B cell (primary cell): ENCODE measurements around the gene CTTNBP2NL. TPM values are rescaled to one million over a fixed set of nuclear protein-coding genes. Genes with fewer than 3 reads are reported as not detected.
"Not testable (repeated sequence)": the region's sequence is repeated elsewhere in the genome, so short reads cannot be mapped to it uniquely, and the experiment has no call there.

ENCODE experiments used
- ATAC-seq: fragments of 200-7000 bp; cut with Tn5 transposase; one replicate; pipeline ENCODE4 v1.10.0; 2021; ENCODE audit warnings: low read depth, mild to moderate bottlenecking, moderate number of reproducible peaks, moderate library complexity
- CTCF ChIA-PET: fragments of 350-600 bp; sonication (Branson Sonifier 250); formaldehyde crosslinking; loops from one replicate; lab custom pipeline; 2021; ENCODE audit warnings: antibody characterized with exemption, inconsistent platforms; lab: Charles Lee
- POLR2A ChIA-PET: fragments of 350-600 bp; sonication (Branson Sonifier 250); formaldehyde crosslinking; loops from one replicate; lab custom pipeline; 2021; ENCODE audit warnings: antibody characterized with exemption; lab: Charles Lee
- DNase-seq: peaks from one replicate; pipeline ENCODE4 v3.0.0; 2013
- H2AFZ ChIP-seq: 2 replicates; pipeline ENCODE4 v1.6.1; 2012; ENCODE audit warnings: mild to moderate bottlenecking, low read depth, low read length; ENCODE audit not compliant: insufficient read depth, poor library complexity, severe bottlenecking
- H3K27ac ChIP-seq, 2 donors: 1 replicate in 1 of 2; 2 replicates in 1 of 2; pipeline ENCODE4 v1.5.1; 2012 to 2013; ENCODE audit warnings: low read length in 2 of 2, mild to moderate bottlenecking in 2 of 2, moderate library complexity in 1 of 2
- H3K27me3 ChIP-seq, 4 experiments: fragments of 200-600 bp in 1 of 4; sonication (generic) in 1 of 4; replicated peaks in 1 of 4; 1 replicate in 2 of 4; 2 replicates in 2 of 4; pipeline versions ENCODE4 v1.6.1 to v1.7.0; 2013 to 2016; ENCODE audit warnings: low read length in 3 of 4, mild to moderate bottlenecking in 2 of 4, mixed read lengths in 1 of 4, moderate library complexity in 1 of 4; ENCODE audit not compliant: insufficient read depth in 4 of 4, control insufficient read depth in 3 of 4; ENCODE audit errors: control extremely low read depth in 1 of 4
- H3K36me3 ChIP-seq, 2 experiments: replicated peaks in 1 of 2; 1 replicate in 1 of 2; 2 replicates in 1 of 2; pipeline versions ENCODE4 v1.6.1 to v1.7.1; 2013; ENCODE audit warnings: low read length in 1 of 2; ENCODE audit not compliant: insufficient read depth in 2 of 2, control insufficient read depth in 1 of 2; ENCODE audit errors: control extremely low read depth in 1 of 2, extremely low read depth in 1 of 2
- H3K4me1 ChIP-seq, 2 donors: fragments of 200-600 bp in 1 of 2; sonication (generic) in 1 of 2; 1 replicate in 1 of 2; 2 replicates in 1 of 2; pipeline versions ENCODE4 v1.5.1 to v1.6.1; 2013 to 2017; ENCODE audit warnings: low read length in 2 of 2; ENCODE audit not compliant: control insufficient read depth in 2 of 2, insufficient read depth in 2 of 2
- H3K4me2 ChIP-seq: replicated peaks from 2 replicates; pipeline ENCODE3; 2012; ENCODE audit warnings: mild to moderate bottlenecking, low read depth, low read length; ENCODE audit not compliant: poor library complexity, severe bottlenecking
- H3K4me3 ChIP-seq, 5 experiments: fragments of 200-600 bp in 1 of 5; sonication (generic) in 1 of 5; 1 replicate in 3 of 5; 2 replicates in 2 of 5; pipeline versions ENCODE4 v1.5.1 to v1.7.0; 2011 to 2016; ENCODE audit warnings: low read length in 4 of 5, mild to moderate bottlenecking in 4 of 5, low read depth in 2 of 5, control low read depth in 1 of 5, moderate library complexity in 1 of 5; ENCODE audit not compliant: insufficient read depth in 1 of 5; ENCODE audit errors: control extremely low read depth in 1 of 5, extremely low read depth in 1 of 5
- H3K79me2 ChIP-seq: fragments of 200-600 bp; sonication (generic); one replicate; pipeline ENCODE4 v1.6.0; 2016; ENCODE audit warnings: low read length; ENCODE audit not compliant: control insufficient read depth, insufficient read depth
- H3K9ac ChIP-seq: fragments of 200-600 bp; sonication (generic); 2 replicates; pipeline ENCODE4 v1.6.1; 2017; ENCODE audit warnings: mild to moderate bottlenecking, low read length, moderate library complexity
- H3K9me3 ChIP-seq, 3 donors: one replicate each; pipeline versions ENCODE4 v1.6.1 to v1.7.1; 2013; ENCODE audit warnings: low read length in 2 of 3; ENCODE audit not compliant: control insufficient read depth in 2 of 3, insufficient read depth in 1 of 3; ENCODE audit errors: control extremely low read depth in 1 of 3
- H4K20me1 ChIP-seq: 2 replicates; pipeline ENCODE4 v1.6.0; 2012; ENCODE audit warnings: mild to moderate bottlenecking, low read length; ENCODE audit not compliant: insufficient read depth, control insufficient read depth, poor library complexity, severe bottlenecking
- H3K27ac Mint-ChIP-seq: one replicate; pipeline ENCODE4 v1.8.0; 2021; ENCODE audit warnings: mixed read lengths
- H3K27me3 Mint-ChIP-seq: one replicate; pipeline ENCODE4 v1.8.0; 2021; ENCODE audit warnings: mixed read lengths
- H3K4me1 Mint-ChIP-seq: one replicate; pipeline ENCODE4 v1.8.0; 2021; ENCODE audit warnings: mixed read lengths
- H3K4me3 Mint-ChIP-seq: one replicate; pipeline ENCODE4 v1.8.0; 2021; ENCODE audit warnings: mixed read lengths
- H3K9me3 Mint-ChIP-seq: one replicate; pipeline ENCODE4 v1.8.0; 2022; ENCODE audit warnings: mixed read lengths; ENCODE audit not compliant: insufficient read depth
- EZH2 ChIP-seq: IDR thresholded peaks from 2 replicates; pipeline ENCODE4 v1.6.1; 2012; ENCODE audit warnings: borderline replicate concordance, low read depth, mild to moderate bottlenecking, moderate library complexity, low read length; ENCODE audit not compliant: insufficient read depth, poor library complexity, severe bottlenecking
- WGBS: methylation state at CpG from one replicate; pipeline ENCODE4 v1.1.5; 2013; ENCODE audit warnings: missing lambda C conversion rate; ENCODE audit not compliant: insufficient coverage; 5-methylcytosine and 5-hydroxymethylcytosine counted together
- intact Hi-C: fragments of 100-400 bp; cut with micrococcal nuclease; formaldehyde crosslinking; loops from one replicate; pipeline ENCODE4 v1.10.0; 2022
- polyA plus RNA-seq: library from polyadenylated mRNA; depleted of rRNA; stranded (reverse); fragments of >200 nt; gene quantifications from 2 replicates; pipeline ENCODE4 v1.2.3, GENCODE V29; 2012
- total RNA-seq, 2 donors: library from RNA; stranded (reverse); fragments of 120-200 nt in 1 of 2; gene quantifications; 1 replicate in 1 of 2; 2 replicates in 1 of 2; pipeline versions ENCODE4 v1.2.3 to v1.2.4, GENCODE V29; 2013 to 2022
- TF ChIP-seq, protein P1 (sequence below): fragments of 200-600 bp; IDR thresholded peaks from one replicate; pipeline ENCODE4 v1.8.0; 2022; ENCODE audit warnings: antibody characterized with exemption, mild to moderate bottlenecking

Gene CTTNBP2NL
- total and polyA plus RNA-seq, 2 donors (not counting 1 experiment from before 2014, with no cell fraction given) = 0.46 to 28.9 TPM

DNA sequence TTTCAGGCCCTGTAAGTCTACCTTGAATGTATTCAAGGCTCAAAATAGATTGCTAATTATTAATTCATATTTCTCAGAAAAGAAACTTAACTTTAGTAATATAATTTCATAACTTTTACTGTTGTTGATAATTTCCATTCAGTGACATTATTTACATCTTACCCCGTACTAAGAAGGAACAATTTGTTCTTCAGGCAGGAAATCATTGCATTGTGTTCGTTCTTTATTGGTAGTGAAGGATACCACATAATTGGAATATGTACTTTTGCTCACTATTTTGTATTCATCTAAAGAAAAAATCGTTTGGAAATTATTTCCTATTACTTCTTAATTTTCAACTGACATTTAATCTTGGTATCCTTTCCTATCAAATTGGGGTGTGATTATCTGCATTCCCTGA, 39.4 kb downstream of the CTTNBP2NL start:
- no peak for ATAC-seq
- no peaks in the 10 kb centered on the region for H3K27me3 Mint-ChIP-seq
- no peak overlapping the region for H3K4me3 ChIP-seq
- no CpG with 5 or more reads among the region's 3 CpGs for WGBS
- H3K79me2 ChIP-seq = no peaks in the 10 kb centered on the region
- intact Hi-C loops = no loop called here
- no peaks in the 10 kb centered on the region for H4K20me1 ChIP-seq
- POLR2A ChIA-PET = no interaction called here
- no peaks in the 10 kb centered on the region for H3K36me3 ChIP-seq
- H2AFZ ChIP-seq = no peak overlapping the region
- no peaks in the 10 kb centered on the region for H3K9me3 Mint-ChIP-seq
- peaks cover 0 to 7% of the 10 kb centered on the region in 2 donors for H3K4me1 ChIP-seq
- peaks cover 7% of the 10 kb centered on the region for H3K4me1 Mint-ChIP-seq
- DNase-seq = no peak
- CTCF ChIA-PET = no interaction called here
- no peak overlapping the region for H3K9ac ChIP-seq
- TF ChIP-seq, protein P1, sequence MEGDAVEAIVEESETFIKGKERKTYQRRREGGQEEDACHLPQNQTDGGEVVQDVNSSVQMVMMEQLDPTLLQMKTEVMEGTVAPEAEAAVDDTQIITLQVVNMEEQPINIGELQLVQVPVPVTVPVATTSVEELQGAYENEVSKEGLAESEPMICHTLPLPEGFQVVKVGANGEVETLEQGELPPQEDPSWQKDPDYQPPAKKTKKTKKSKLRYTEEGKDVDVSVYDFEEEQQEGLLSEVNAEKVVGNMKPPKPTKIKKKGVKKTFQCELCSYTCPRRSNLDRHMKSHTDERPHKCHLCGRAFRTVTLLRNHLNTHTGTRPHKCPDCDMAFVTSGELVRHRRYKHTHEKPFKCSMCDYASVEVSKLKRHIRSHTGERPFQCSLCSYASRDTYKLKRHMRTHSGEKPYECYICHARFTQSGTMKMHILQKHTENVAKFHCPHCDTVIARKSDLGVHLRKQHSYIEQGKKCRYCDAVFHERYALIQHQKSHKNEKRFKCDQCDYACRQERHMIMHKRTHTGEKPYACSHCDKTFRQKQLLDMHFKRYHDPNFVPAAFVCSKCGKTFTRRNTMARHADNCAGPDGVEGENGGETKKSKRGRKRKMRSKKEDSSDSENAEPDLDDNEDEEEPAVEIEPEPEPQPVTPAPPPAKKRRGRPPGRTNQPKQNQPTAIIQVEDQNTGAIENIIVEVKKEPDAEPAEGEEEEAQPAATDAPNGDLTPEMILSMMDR = no peak
- no peak for TF ChIP-seq EZH2
- H3K4me3 Mint-ChIP-seq = no peak overlapping the region
- no peaks in the 10 kb centered on the region for H3K27me3 ChIP-seq
- no peak overlapping the region for H3K4me2 ChIP-seq
- no peak overlapping the region for H3K27ac Mint-ChIP-seq
- H3K9me3 ChIP-seq = no peaks in the 10 kb centered on the region
- H3K27ac ChIP-seq = no peak overlapping the region

DNA sequence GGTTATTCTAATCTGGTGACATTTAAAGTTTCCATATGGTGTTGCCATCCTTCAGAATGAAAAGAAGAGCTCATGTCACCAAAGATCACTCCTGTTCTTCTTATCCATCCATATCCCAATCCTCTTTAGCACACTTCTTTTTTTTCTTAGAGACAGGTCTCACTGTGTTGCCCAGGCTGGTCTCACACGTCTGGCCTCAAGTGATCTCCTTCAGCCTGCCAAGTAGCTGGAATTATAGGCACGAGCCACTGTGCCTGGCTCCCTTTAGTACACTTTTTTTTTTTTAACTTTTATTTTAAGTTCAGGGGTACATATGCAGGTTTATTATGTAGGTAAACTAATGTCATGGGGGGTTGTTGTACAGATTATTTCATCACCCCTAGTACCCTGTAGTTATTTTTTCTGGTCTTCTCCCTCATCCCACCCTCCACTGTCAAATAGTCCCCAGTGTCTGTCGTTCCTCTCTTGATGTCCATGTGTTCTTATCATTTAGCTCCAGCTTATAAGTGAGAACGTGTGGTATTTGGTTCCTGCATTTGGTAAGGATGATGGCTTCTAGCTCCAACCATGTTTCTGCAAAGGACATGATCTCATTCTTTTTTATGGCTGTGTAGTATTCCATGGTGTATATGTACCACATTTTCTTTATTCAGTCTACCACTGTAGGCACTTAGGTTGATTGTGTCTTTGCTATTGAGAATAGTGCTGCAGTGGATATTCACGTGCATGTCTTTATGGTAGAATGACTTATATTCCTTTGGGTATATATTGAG, 40.6 kb downstream of the CTTNBP2NL start:
- no CpG with 5 or more reads among the region's 5 CpGs for WGBS
- no peaks in the 10 kb centered on the region for H3K4me1 Mint-ChIP-seq
- H3K27me3 Mint-ChIP-seq = no peaks in the 10 kb centered on the region
- Histone ChIP-seq H3K9ac (no peak overlapping the region), H3K9me3 (no peaks in the 10 kb centered on the region), H3K79me2 (no peaks in the 10 kb centered on the region), H3K36me3 (no peaks in the 10 kb centered on the region), H3K27ac (no peak overlapping the region), H4K20me1 (no peaks in the 10 kb centered on the region), H2AFZ (no peak overlapping the region), H3K4me3 (no peak overlapping the region), H3K4me1 (no peaks in the 10 kb centered on the region), H3K4me2 (no peak overlapping the region), H3K27me3 (no peaks in the 10 kb centered on the region)
- TF ChIP-seq EZH2 = no peak
- TF ChIP-seq, protein P1 = no peak
- intact Hi-C loops = no loop called here
- H3K27ac Mint-ChIP-seq = no peak overlapping the region
- ChIA-PET CTCF (no interaction called here), POLR2A (no interaction called here)
- no peaks in the 10 kb centered on the region for H3K9me3 Mint-ChIP-seq
- ATAC-seq (no peak), DNase-seq (no peak)
- H3K4me3 Mint-ChIP-seq = no peak overlapping the region

GRCh38 chr1:112438156-112438555, 42.1 kb downstream of the CTTNBP2NL start:
- no CpG with 5 or more reads among the region's 2 CpGs for WGBS
- POLR2A ChIA-PET, intact Hi-C loops: not testable (repeated sequence)

More at GRCh38 chr1:112438156-112438555, 42.1 kb downstream of the CTTNBP2NL start:
- H3K9me3 Mint-ChIP-seq, H3K4me3 Mint-ChIP-seq, H3K79me2 ChIP-seq, H3K4me1 ChIP-seq, H3K27ac ChIP-seq, H3K4me1 Mint-ChIP-seq, H2AFZ ChIP-seq, H3K27me3 ChIP-seq, H3K4me2 ChIP-seq, H3K27ac Mint-ChIP-seq, H3K9me3 ChIP-seq, H3K27me3 Mint-ChIP-seq, ATAC-seq, H3K4me3 ChIP-seq, H3K36me3 ChIP-seq, H3K9ac ChIP-seq, CTCF ChIA-PET, DNase-seq, H4K20me1 ChIP-seq: not testable (repeated sequence)
